Panc1 (cell line): ENCODE data around the gene MXD3.

Experiments
- CTCF ChIP-seq: fragments of 450-650 bp; IDR thresholded peaks from 2 replicates; pipeline ENCODE4 v1.5.1; 2017; ENCODE audit warnings: mild to moderate bottlenecking
- SIN3A ChIP-seq: IDR thresholded peaks from 2 replicates; pipeline ENCODE4 v1.6.1; 2012; ENCODE audit warnings: low read depth, mild to moderate bottlenecking, low read length, moderate library complexity, borderline replicate concordance; ENCODE audit not compliant: insufficient read depth
- TF ChIP-seq, protein P1 (sequence below), 2 experiments: IDR thresholded peaks; 2 replicates each; pipeline ENCODE4 v1.6.1; 2011 to 2012; ENCODE audit warnings: low read depth in 2 of 2, control low read depth in 1 of 2, low read length in 1 of 2, mild to moderate bottlenecking in 1 of 2, moderate library complexity in 1 of 2; ENCODE audit not compliant: insufficient read depth in 1 of 2

GRCh38 chr5:177334781-177335700, 23.3 kb upstream of the MXD3 start:
- TF ChIP-seq, protein P1, sequence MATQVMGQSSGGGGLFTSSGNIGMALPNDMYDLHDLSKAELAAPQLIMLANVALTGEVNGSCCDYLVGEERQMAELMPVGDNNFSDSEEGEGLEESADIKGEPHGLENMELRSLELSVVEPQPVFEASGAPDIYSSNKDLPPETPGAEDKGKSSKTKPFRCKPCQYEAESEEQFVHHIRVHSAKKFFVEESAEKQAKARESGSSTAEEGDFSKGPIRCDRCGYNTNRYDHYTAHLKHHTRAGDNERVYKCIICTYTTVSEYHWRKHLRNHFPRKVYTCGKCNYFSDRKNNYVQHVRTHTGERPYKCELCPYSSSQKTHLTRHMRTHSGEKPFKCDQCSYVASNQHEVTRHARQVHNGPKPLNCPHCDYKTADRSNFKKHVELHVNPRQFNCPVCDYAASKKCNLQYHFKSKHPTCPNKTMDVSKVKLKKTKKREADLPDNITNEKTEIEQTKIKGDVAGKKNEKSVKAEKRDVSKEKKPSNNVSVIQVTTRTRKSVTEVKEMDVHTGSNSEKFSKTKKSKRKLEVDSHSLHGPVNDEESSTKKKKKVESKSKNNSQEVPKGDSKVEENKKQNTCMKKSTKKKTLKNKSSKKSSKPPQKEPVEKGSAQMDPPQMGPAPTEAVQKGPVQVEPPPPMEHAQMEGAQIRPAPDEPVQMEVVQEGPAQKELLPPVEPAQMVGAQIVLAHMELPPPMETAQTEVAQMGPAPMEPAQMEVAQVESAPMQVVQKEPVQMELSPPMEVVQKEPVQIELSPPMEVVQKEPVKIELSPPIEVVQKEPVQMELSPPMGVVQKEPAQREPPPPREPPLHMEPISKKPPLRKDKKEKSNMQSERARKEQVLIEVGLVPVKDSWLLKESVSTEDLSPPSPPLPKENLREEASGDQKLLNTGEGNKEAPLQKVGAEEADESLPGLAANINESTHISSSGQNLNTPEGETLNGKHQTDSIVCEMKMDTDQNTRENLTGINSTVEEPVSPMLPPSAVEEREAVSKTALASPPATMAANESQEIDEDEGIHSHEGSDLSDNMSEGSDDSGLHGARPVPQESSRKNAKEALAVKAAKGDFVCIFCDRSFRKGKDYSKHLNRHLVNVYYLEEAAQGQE (IDR thresholded peaks at IDR 0.05; ENCODE audit: insufficient read depth in 1 of 2, low read depth in 2 of 2, low read length in 1 of 2) = no peak
- TF ChIP-seq CTCF = no peak
- TF ChIP-seq SIN3A = no peak
